ENCODE results near the gene DOCK2.

DNA sequence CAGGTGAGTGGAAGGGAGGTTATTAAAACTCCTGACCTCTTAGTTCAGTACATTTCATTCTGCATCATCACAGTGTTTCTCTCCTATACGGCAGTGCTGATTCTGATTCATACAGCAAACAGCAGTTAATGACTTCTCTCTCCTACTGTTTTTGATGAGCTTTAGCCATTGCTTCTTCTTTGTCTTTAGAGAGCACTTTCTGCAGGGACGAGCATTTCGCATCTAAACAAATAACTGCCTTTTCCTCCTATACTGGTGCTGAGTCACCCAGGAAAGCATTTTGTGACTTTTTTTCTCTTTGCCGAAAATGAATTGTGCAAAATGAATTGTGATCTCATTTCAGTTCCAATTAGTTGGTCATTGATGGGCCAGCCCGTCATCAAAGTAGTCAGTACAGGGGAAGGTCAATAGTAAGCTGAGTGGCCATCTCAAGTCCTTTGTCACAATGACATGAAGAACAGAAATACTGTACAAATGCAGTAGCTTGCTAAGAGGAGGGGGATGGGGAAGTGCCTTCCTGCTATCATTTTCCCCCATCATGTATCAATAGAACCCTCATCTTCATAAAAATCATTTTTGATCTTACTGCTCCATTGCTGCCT lies 244.7 kb downstream of the DOCK2 start:
- TF ChIP-seq, protein P1, sequence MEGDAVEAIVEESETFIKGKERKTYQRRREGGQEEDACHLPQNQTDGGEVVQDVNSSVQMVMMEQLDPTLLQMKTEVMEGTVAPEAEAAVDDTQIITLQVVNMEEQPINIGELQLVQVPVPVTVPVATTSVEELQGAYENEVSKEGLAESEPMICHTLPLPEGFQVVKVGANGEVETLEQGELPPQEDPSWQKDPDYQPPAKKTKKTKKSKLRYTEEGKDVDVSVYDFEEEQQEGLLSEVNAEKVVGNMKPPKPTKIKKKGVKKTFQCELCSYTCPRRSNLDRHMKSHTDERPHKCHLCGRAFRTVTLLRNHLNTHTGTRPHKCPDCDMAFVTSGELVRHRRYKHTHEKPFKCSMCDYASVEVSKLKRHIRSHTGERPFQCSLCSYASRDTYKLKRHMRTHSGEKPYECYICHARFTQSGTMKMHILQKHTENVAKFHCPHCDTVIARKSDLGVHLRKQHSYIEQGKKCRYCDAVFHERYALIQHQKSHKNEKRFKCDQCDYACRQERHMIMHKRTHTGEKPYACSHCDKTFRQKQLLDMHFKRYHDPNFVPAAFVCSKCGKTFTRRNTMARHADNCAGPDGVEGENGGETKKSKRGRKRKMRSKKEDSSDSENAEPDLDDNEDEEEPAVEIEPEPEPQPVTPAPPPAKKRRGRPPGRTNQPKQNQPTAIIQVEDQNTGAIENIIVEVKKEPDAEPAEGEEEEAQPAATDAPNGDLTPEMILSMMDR (IDR thresholded peaks at IDR 0.05) = no peak
- TF ChIP-seq ZFX (IDR thresholded peaks at IDR 0.05; ENCODE audit: borderline replicate concordance) = no peak
